Measurements from ENCODE around the gene RAPGEF2.
"Not testable (repeated sequence)": the region's sequence is repeated elsewhere in the genome, so short reads cannot be mapped to it uniquely, and the experiment has no call there.

Gene RAPGEF2

GRCh38 chr4:159283696-159284095 lies 180.8 kb downstream of the RAPGEF2 start:
- no peak for DNase-seq

GRCh38 chr4:159284113-159284512 lies 181.2 kb downstream of the RAPGEF2 start:
- no peak for DNase-seq

- no peak for DNase-seq
These were observed 181.9 kb downstream of the RAPGEF2 start for GRCh38 chr4:159284733-159285132.

- no peak for DNase-seq
These were observed 184.9 kb downstream of the RAPGEF2 start for GRCh38 chr4:159287767-159288166.

- DNase-seq, result no peak
These were observed 186.8 kb downstream of the RAPGEF2 start for GRCh38 chr4:159289682-159290081.

GRCh38 chr4:159290321-159291030 lies 187.6 kb downstream of the RAPGEF2 start:
- DNase-seq, result no peak

GRCh38 chr4:159291176-159291575 lies 188.3 kb downstream of the RAPGEF2 start:
- DNase-seq, result no peak

GRCh38 chr4:159292137-159292896 lies 189.4 kb downstream of the RAPGEF2 start:
- no peak for DNase-seq

GRCh38 chr4:159293811-159294515 lies 191.1 kb downstream of the RAPGEF2 start:
- no peak for DNase-seq

GRCh38 chr4:159296061-159296460 lies 193.2 kb downstream of the RAPGEF2 start:
- DNase-seq, result no peak

- no peak for DNase-seq
These were observed 194.2 kb downstream of the RAPGEF2 start for GRCh38 chr4:159297091-159297490.

- no peak for DNase-seq
These were observed 195.6 kb downstream of the RAPGEF2 start for GRCh38 chr4:159298502-159298901.

- DNase-seq, result no peak
These were observed 200.6 kb downstream of the RAPGEF2 start for GRCh38 chr4:159303435-159303834.

GRCh38 chr4:159305129-159305528 lies 202.2 kb downstream of the RAPGEF2 start:
- DNase-seq, result no peak

- no peak for DNase-seq
These were observed 205.1 kb downstream of the RAPGEF2 start for GRCh38 chr4:159307929-159308328.

GRCh38 chr4:159308566-159309340 lies 205.9 kb downstream of the RAPGEF2 start:
- DNase-seq, result no peak

GRCh38 chr4:159312236-159312635 lies 209.4 kb downstream of the RAPGEF2 start:
- DNase-seq, result no peak

- DNase-seq, result not testable (repeated sequence)
These were observed 213.0 kb downstream of the RAPGEF2 start for GRCh38 chr4:159315879-159316278.

- DNase-seq, result no peak
These were observed 214.3 kb downstream of the RAPGEF2 start for GRCh38 chr4:159317203-159317602.

GRCh38 chr4:159319027-159319426 lies 216.1 kb downstream of the RAPGEF2 start:
- no peak for DNase-seq

- no peak for DNase-seq
These were observed 223.6 kb downstream of the RAPGEF2 start for GRCh38 chr4:159326480-159326879.

GRCh38 chr4:159328766-159329165 lies 225.9 kb downstream of the RAPGEF2 start:
- DNase-seq, result no peak

GRCh38 chr4:159334461-159334860 lies 231.6 kb downstream of the RAPGEF2 start:
- DNase-seq, result no peak

Data from right forelimb (tissue), 1 donor.